Activated CD8-positive, alpha-beta memory T cell treated with anti-CD3 and anti-CD28 coated beads for 4 hours (primary cell): ENCODE results near the gene NTRK2.
"Not testable (repeated sequence)": the region's sequence is repeated elsewhere in the genome, so short reads cannot be mapped to it uniquely, and the experiment has no call there.

ENCODE experiments used
- DNase-seq, 2 donors: peaks; one replicate each; pipeline ENCODE4 v3.0.0-alpha.2; 2020; ENCODE audit warnings: low read depth in 2 of 2

The NTRK2 gene

GRCh38 chr9:85061969-85062368, 392.4 kb downstream of the NTRK2 start:
- DNase-seq: no peak

DNA sequence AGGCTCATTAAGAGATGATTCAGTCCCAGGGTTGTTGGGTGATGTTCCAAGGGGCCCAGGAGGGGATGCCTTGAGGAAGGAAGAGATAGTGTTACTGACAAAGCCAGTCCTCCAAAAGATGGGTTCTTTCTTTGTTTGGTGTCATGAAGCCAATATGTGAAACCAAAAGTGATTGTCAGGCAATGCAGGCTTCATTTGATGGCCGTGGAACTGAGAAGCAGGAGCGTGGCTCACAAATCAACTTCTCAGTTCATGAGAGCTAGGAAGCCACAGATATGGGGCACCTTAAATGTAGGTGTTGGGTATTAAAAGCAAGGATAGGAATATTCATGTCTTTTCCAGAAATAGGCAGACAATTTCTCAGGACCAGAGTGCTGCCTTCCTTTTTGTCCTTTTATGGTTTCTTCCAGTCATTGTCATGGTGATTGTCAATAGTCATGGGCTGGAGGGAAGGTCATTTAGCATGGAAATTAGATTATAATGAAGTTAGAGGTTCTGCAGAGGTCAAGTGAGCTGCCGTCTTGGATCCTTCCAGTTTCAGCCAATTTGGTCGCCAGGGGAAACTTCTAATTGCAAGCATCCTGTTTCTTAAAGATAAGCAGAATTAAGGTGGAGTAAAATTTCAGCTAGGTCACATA, 393.0 kb downstream of the NTRK2 start:
- no peak for DNase-seq

DNA sequence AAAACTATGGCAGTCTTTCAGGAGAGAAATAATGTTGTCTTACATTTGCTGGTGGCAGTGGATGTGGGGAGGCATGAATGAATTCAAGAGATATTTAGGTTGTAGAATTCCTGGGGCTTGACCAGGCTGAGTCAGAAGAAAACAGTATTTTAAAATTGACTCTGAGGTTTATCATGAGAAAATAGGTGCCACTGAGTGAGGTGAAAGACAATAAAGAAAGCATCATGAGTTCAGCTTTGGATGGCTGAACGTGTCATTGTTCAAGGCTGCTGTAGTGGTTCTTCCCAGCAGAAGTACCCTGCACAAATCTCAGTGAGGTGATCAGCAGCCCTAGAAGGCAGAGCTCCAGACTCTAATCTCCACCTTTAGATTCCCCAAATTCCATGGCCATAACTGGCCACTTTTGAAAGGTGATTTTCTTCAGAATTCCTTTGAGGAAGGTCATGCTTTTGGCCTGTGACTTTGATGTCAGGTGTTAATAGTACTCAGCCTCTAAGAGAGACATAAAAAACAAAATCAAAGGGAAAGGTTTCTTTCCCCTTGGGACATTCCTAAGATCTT, 395.4 kb downstream of the NTRK2 start:
- no peak for DNase-seq

DNA sequence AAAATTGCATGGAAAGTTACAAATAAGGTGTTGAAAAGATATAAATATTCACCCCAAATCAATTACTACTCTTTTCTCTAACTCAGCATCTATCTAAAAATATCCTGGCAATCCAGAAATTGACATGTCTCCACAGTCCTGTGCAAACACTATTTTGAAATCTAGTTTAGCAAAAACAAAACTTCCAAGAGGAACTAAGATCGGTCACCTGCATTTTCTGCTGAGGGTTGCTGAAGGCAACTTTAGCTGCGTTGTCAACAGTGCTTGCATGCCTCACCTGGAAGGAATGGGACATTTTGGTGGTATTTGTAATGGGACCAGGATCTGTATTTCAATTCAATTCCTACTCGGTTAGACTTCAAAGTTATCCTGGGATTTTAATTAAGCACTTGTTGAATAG, 398.3 kb downstream of the NTRK2 start:
- no peak for DNase-seq

DNA sequence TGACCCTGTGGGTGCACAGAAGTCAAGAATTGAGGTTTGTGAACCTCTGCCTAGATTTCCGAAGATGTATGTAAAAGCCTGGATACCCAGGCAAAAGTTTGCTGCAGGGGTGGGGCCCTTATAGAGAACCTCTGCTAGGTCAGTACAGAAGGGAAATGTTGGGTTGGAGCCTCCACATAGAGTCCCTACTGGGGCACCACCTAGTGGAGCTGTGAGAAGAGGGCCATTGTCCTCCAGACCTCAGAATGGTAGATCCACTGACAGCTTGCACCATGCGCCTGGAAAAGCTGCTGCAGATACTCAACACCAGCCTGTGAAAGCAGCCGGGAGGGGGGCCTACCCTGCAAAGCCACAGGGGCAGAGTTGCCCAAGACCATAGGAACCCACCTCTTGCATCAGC, 399.9 kb downstream of the NTRK2 start:
- not testable (repeated sequence) for DNase-seq
